ENCODE measurements around the gene LDLR.

DNA sequence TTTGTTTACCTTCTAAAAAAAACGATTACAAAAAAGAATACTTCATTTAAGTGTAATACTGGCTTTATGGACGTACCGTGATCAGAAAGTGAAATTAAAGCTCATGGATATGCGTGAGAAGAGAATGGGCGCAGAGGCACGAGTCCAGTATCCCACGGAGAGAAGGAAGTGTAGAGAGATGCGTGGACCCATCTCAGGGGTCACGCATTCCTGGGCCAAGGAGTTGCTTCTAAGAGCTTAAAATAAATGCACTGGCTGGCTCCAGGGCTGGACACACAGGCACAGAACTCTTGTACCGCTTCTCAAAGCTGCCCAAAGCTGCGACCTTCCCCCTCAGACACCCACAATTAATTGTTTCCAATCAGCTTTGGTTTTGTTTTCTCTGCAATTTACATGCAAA lies 75.0 kb downstream of the LDLR start:
- TF ChIP-seq POLR2A (IDR thresholded peaks at IDR 0.05), result no peak
- TF ChIP-seq, protein P1, sequence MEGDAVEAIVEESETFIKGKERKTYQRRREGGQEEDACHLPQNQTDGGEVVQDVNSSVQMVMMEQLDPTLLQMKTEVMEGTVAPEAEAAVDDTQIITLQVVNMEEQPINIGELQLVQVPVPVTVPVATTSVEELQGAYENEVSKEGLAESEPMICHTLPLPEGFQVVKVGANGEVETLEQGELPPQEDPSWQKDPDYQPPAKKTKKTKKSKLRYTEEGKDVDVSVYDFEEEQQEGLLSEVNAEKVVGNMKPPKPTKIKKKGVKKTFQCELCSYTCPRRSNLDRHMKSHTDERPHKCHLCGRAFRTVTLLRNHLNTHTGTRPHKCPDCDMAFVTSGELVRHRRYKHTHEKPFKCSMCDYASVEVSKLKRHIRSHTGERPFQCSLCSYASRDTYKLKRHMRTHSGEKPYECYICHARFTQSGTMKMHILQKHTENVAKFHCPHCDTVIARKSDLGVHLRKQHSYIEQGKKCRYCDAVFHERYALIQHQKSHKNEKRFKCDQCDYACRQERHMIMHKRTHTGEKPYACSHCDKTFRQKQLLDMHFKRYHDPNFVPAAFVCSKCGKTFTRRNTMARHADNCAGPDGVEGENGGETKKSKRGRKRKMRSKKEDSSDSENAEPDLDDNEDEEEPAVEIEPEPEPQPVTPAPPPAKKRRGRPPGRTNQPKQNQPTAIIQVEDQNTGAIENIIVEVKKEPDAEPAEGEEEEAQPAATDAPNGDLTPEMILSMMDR (IDR thresholded peaks at IDR 0.05), result no peak

All from heart left ventricle (tissue), 13 donors.